Trophoblast cell (in vitro differentiated cells and primary cell): Measurements from ENCODE around the gene VCPKMT.
A peak's percentile ranks its signal among the peaks of the same experiment; 100 is the strongest.

Source experiments
- DNase-seq, 2 donors: peaks; one replicate each; pipeline ENCODE4 v3.0.0-alpha.2; 2016
- H2AFZ ChIP-seq: 2 replicates; pipeline ENCODE4 v1.6.1; 2013; ENCODE audit warnings: low read length, moderate library complexity, mild to moderate bottlenecking; ENCODE audit not compliant: insufficient read depth, poor library complexity
- H2AK5ac ChIP-seq: 2 replicates; pipeline ENCODE4 v1.6.1; 2013; ENCODE audit warnings: mild to moderate bottlenecking, low read length
- H2BK120ac ChIP-seq: 2 replicates; pipeline ENCODE4 v1.6.1; 2013; ENCODE audit warnings: low read length, mild to moderate bottlenecking, moderate library complexity; ENCODE audit not compliant: insufficient read depth, poor library complexity
- H2BK12ac ChIP-seq: 2 replicates; pipeline ENCODE4 v1.6.1; 2013; ENCODE audit warnings: mild to moderate bottlenecking, low read length, moderate library complexity
- H2BK5ac ChIP-seq: 2 replicates; pipeline ENCODE4 v1.6.1; 2013; ENCODE audit warnings: low read length, low read depth, moderate library complexity, mild to moderate bottlenecking; ENCODE audit not compliant: poor library complexity
- H3K14ac ChIP-seq: 2 replicates; pipeline ENCODE4 v1.6.1; 2013; ENCODE audit warnings: mild to moderate bottlenecking, low read length
- H3K18ac ChIP-seq: 2 replicates; pipeline ENCODE4 v1.6.1; 2013; ENCODE audit warnings: mild to moderate bottlenecking, low read length
- H3K23ac ChIP-seq: 2 replicates; pipeline ENCODE4 v1.6.1; 2013; ENCODE audit warnings: low read length
- H3K27ac ChIP-seq: 2 replicates; pipeline ENCODE4 v1.5.1; 2013; ENCODE audit warnings: low read depth, mild to moderate bottlenecking, inconsistent platforms, low read length, moderate library complexity
- H3K27me3 ChIP-seq: 2 replicates; pipeline ENCODE4 v1.6.1; 2013; ENCODE audit warnings: inconsistent platforms, mild to moderate bottlenecking, low read length, moderate library complexity; ENCODE audit not compliant: insufficient read depth
- H3K36me3 ChIP-seq, 2 experiments: 1 replicate in 1 of 2; 2 replicates in 1 of 2; pipeline ENCODE4 v1.6.1; 2013; ENCODE audit warnings: low read length in 2 of 2, mild to moderate bottlenecking in 2 of 2, moderate library complexity in 1 of 2; ENCODE audit not compliant: insufficient read depth in 2 of 2, control insufficient read depth in 1 of 2
- H3K4ac ChIP-seq: 2 replicates; pipeline ENCODE4 v1.6.1; 2013; ENCODE audit warnings: low read depth, mild to moderate bottlenecking, low read length, moderate library complexity
- H3K4me1 ChIP-seq, 2 experiments: 1 replicate in 1 of 2; 2 replicates in 1 of 2; pipeline ENCODE4 v1.6.1; 2013; ENCODE audit warnings: low read length in 2 of 2, mild to moderate bottlenecking in 2 of 2, moderate library complexity in 1 of 2; ENCODE audit not compliant: insufficient read depth in 2 of 2, control insufficient read depth in 1 of 2
- H3K4me2 ChIP-seq: 2 replicates; pipeline ENCODE4 v1.6.1; 2013; ENCODE audit warnings: inconsistent platforms, mild to moderate bottlenecking, low read length, moderate library complexity
- H3K4me3 ChIP-seq: 2 replicates; pipeline ENCODE4 v1.5.1; 2013; ENCODE audit warnings: mild to moderate bottlenecking, low read depth, low read length, inconsistent platforms
- H3K79me1 ChIP-seq: one replicate; pipeline ENCODE4 v1.6.1; 2013; ENCODE audit warnings: low read length
- H3K79me2 ChIP-seq: 2 replicates; pipeline ENCODE4 v1.6.1; 2013; ENCODE audit warnings: low read length, mild to moderate bottlenecking; ENCODE audit not compliant: control insufficient read depth, insufficient read depth, poor library complexity
- H3K9ac ChIP-seq: 2 replicates; pipeline ENCODE4 v1.6.1; 2013; ENCODE audit warnings: mild to moderate bottlenecking, low read length
- H3K9me3 ChIP-seq: 2 replicates; pipeline ENCODE4 v1.6.1; 2013; ENCODE audit warnings: low read depth, mild to moderate bottlenecking, control low read depth, inconsistent platforms, low read length; ENCODE audit not compliant: insufficient read depth
- H4K12ac ChIP-seq: 2 replicates; pipeline ENCODE4 v1.6.1; 2013; ENCODE audit warnings: low read depth, mild to moderate bottlenecking, low read length, moderate library complexity
- H4K8ac ChIP-seq: 2 replicates; pipeline ENCODE4 v1.6.1; 2013; ENCODE audit warnings: low read depth, mild to moderate bottlenecking, low read length, moderate library complexity
- H4K91ac ChIP-seq: one replicate; pipeline ENCODE4 v1.6.1; 2013; ENCODE audit warnings: low read depth, mild to moderate bottlenecking, low read length, moderate library complexity
- WGBS: extraction: QIAGEN DNeasy Blood & Tissue Kit; methylation state at CpG from one replicate; pipeline ENCODE4 v1.1.7; 2013; ENCODE audit warnings: missing lambda C conversion rate; ENCODE audit not compliant: insufficient read length, insufficient coverage; ENCODE audit errors: extremely low coverage; 5-methylcytosine and 5-hydroxymethylcytosine counted together

VCPKMT gene

DNA sequence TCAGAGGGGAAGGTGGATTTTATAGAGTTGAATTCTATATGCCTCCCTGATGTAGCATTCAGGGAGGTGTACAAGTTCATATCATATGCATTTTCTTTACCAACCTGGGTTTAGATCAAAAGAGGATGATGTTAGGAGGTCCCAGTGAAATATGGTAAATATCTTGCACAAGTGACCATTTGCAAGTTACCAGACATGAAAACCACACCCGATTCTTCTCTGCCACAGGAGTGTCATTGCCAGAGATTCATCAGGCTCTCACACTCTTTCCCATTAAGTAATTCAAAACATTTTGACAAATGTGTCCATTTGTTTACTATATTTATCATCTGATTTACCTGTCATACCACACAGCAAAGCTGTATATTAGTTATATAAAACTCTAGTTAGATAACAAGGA lies 44.0 kb downstream of the VCPKMT start:
- Histone ChIP-seq H2AK5ac (no peak overlapping the region), H3K9ac (no peak overlapping the region), H3K27ac (no peak overlapping the region), H3K36me3 (no peaks in the 10 kb centered on the region), H2BK5ac (no peak overlapping the region), H3K27me3 (no peaks in the 10 kb centered on the region), H3K9me3 (no peaks in the 10 kb centered on the region), H4K8ac (no peak overlapping the region), H4K12ac (no peak overlapping the region), H3K14ac (no peak overlapping the region), H2BK12ac (no peak overlapping the region), H3K4me2 (no peak overlapping the region), H2AFZ (no peak overlapping the region), H2BK120ac (no peak overlapping the region), H3K79me2 (no peaks in the 10 kb centered on the region), H3K4me3 (no peak overlapping the region), H3K79me1 (no peaks in the 10 kb centered on the region), H4K91ac (no peak overlapping the region), H3K4ac (no peak overlapping the region), H3K23ac (no peak overlapping the region), H3K18ac (no peak overlapping the region), H3K4me1 (no peaks in the 10 kb centered on the region)
- WGBS: no CpG with 5 or more reads among the region's 1 CpG
- no peak for DNase-seq

DNA sequence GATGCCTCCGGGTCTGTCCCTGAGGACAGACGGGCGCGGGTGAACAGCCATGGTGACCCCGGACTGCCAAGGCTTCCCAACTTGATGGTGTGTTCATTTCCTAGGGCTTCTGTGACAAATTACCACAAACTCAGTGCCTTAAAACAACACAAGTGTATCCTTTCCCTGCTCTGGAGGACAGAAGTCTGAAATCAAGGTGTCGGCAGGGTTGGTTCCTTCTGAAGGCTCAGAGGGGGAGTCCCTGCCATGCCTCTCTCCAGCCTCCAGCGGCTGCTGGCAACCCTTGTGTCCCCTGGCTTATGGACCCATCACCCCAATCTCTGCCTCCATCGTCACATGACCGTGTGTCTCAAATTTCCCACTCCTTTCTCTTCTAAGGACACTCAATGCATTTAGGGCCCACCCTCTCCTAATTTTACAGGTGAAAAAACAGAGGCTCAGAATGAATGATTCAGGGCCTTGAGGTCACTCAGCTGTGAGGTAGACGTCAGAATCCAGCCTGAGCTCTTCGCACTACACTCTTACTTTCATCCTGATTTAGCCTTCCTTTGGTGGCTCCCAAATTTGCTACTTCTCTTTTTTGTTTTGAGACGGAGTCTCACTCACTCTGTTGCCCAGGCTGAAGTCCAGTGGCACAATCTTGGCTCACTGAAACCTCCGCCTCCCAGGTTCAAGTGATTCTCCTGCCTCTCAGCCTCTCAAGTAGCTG lies 45.4 kb downstream of the VCPKMT start:
- H4K91ac ChIP-seq: no peak overlapping the region
- H3K4me3 ChIP-seq: no peak overlapping the region
- no peak overlapping the region for H3K18ac ChIP-seq
- no CpG with 5 or more reads among the region's 13 CpGs for WGBS
- H3K4me2 ChIP-seq: no peak overlapping the region
- no peaks in the 10 kb centered on the region for H3K79me1 ChIP-seq
- H2BK5ac ChIP-seq: no peak overlapping the region
- no peak overlapping the region for H3K9ac ChIP-seq
- no peak overlapping the region for H2AK5ac ChIP-seq
- no peak overlapping the region for H2BK12ac ChIP-seq
- H4K8ac ChIP-seq: no peak overlapping the region
- no peak overlapping the region for H3K4ac ChIP-seq
- H3K4me1 ChIP-seq: no peaks in the 10 kb centered on the region
- H3K14ac ChIP-seq: no peak overlapping the region
- no peaks in the 10 kb centered on the region for H3K27me3 ChIP-seq
- H3K27ac ChIP-seq: no peak overlapping the region
- H2AFZ ChIP-seq: no peak overlapping the region
- no peak overlapping the region for H4K12ac ChIP-seq
- H3K79me2 ChIP-seq: no peaks in the 10 kb centered on the region
- H3K36me3 ChIP-seq: no peaks in the 10 kb centered on the region
- no peak overlapping the region for H3K23ac ChIP-seq
- no peaks in the 10 kb centered on the region for H3K9me3 ChIP-seq
- no peak for DNase-seq
- no peak overlapping the region for H2BK120ac ChIP-seq

DNA sequence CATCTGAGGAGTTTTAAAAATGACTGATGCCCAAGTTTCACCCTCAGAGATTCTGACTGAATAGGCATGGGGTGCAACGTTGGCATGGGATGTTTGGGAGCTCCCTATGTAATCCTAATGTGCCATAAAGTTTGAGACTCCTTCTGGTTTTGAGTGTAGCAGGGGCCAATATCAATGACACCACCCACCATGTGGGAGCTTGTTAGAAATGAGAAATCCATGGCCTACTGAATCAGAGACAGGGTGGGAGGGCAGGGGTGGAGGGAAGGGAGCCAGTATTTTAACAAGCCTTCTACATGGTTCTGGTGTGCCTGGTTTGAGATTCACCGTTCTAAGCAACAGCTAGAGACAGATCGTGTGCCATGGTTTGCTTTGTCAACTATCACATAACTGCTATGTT lies 46.1 kb downstream of the VCPKMT start:
- Histone ChIP-seq H3K14ac (no peak overlapping the region), H4K8ac (no peak overlapping the region), H2BK120ac (no peak overlapping the region), H3K4me1 (no peaks in the 10 kb centered on the region), H4K91ac (no peak overlapping the region), H3K4me3 (no peak overlapping the region), H3K23ac (no peak overlapping the region), H2AK5ac (no peak overlapping the region), H2BK12ac (no peak overlapping the region), H4K12ac (no peak overlapping the region), H3K79me2 (no peaks in the 10 kb centered on the region), H2AFZ (no peak overlapping the region), H3K4me2 (no peak overlapping the region), H3K18ac (no peak overlapping the region), H3K9ac (no peak overlapping the region), H3K36me3 (no peaks in the 10 kb centered on the region), H3K79me1 (no peaks in the 10 kb centered on the region), H3K27ac (no peak overlapping the region), H3K27me3 (no peaks in the 10 kb centered on the region), H3K9me3 (no peaks in the 10 kb centered on the region), H2BK5ac (no peak overlapping the region), H3K4ac (no peak overlapping the region)
- WGBS: no CpG with 5 or more reads among the region's 3 CpGs
- no peak for DNase-seq

DNA sequence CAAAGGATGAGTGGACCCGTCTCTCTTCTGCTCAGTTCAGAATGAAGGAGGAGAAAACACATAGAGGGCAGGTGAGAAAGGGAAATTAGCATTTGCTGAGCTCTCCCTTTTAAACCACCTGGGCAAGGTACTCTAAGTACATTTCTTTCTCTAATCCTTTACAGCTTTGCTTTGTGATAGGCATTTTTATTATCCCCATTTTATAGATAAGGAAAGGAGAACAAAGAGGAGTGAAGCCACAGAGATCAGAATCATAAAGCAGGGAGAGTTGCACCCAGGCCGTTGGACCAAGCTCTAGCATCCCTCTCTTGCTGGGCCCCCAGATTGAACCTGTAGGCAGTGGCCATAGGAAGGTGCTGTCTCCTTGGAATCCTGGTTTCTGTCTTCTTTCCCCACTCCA lies 47.0 kb downstream of the VCPKMT start:
- Histone ChIP-seq H4K91ac (no peak overlapping the region), H2BK5ac (no peak overlapping the region), H3K27me3 (no peaks in the 10 kb centered on the region), H3K36me3 (no peaks in the 10 kb centered on the region), H3K23ac (no peak overlapping the region), H4K12ac (no peak overlapping the region), H3K27ac (no peak overlapping the region), H3K4me2 (no peak overlapping the region), H4K8ac (no peak overlapping the region), H3K79me1 (peaks cover 2% of the 10 kb centered on the region), H3K18ac (no peak overlapping the region), H2BK120ac (no peak overlapping the region), H3K14ac (no peak overlapping the region), H2BK12ac (peak overlapping the region; percentile 68), H3K9me3 (no peaks in the 10 kb centered on the region), H3K79me2 (no peaks in the 10 kb centered on the region), H3K4me3 (no peak overlapping the region), H2AFZ (no peak overlapping the region), H3K9ac (no peak overlapping the region), H3K4me1 (peaks cover 0 to 2% of the 10 kb centered on the region in 2 experiments), H2AK5ac (no peak overlapping the region), H3K4ac (no peak overlapping the region)
- no peak for DNase-seq
- no CpG with 5 or more reads among the region's 2 CpGs for WGBS
